Activated naive CD4-positive, alpha-beta T cell treated with anti-CD3 and anti-CD28 coated beads, Interleukin-2, amount 50 U/mL, for 72 hours (primary cell): Measurements from ENCODE around the gene STARD7. TPM values are rescaled to one million over a fixed set of nuclear protein-coding genes. Genes with fewer than 3 reads are reported as not detected.
A peak's percentile ranks its signal among the peaks of the same experiment; 100 is the strongest.

ENCODE experiments used
- ATAC-seq, 2 donors: fragments of 150-1000 bp; cut with Tn5 transposase; 2 replicates each; pipeline ENCODE4 v1.10.0; 2021; ENCODE audit warnings: mild to moderate bottlenecking in 2 of 2, moderate library complexity in 2 of 2
- DNase-seq, 2 donors: peaks; one replicate each; pipeline ENCODE4 v3.0.0; 2021 to 2022; ENCODE audit warnings: low spot score in 2 of 2
- H3K27ac Mint-ChIP-seq, 2 donors: one replicate each; pipeline ENCODE4 v1.8.0; 2022; ENCODE audit warnings: mild to moderate bottlenecking in 2 of 2, mixed read lengths in 2 of 2
- H3K36me3 Mint-ChIP-seq, 2 donors: one replicate each; pipeline ENCODE4 v1.8.0; 2022; ENCODE audit warnings: mixed read lengths in 2 of 2
- H3K9me3 Mint-ChIP-seq, 2 donors: one replicate each; pipeline ENCODE4 v1.8.0; 2022; ENCODE audit warnings: mixed read lengths in 2 of 2
- total RNA-seq, 2 donors: library from RNA; stranded (reverse); gene quantifications; one replicate each; pipeline ENCODE4 v1.2.3, GENCODE V29; 2022

STARD7 gene
- total RNA-seq, 2 donors from 2014 or later = 82.9 to 159 TPM

DNA sequence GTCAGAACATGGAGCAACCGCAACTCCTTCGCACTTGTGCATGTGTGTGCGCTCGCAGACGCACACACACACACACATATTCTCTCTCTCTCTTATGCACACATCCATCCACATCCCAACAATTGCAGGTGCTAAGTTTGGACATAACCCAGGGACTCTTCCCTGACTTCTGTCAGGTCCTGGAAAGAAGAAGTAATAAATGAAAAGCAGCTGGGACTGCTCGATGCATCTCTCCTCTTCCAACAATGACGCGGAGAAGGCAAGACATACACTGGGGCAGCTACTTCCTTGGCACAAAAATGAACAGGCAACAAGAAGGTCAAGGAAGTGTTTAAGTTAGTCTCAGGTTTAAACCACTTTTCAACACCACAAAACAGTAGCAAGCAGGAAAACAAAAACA lies 23.6 kb downstream of the STARD7 start:
- DNase-seq = no peak
- Mint-ChIP-seq H3K9me3 (no peaks in the 10 kb centered on the region), H3K27ac (peak overlapping the region in 1 of 2 donors; percentile 28), H3K36me3 (peaks cover 4 to 19% of the 10 kb centered on the region in 2 donors)
- no peak for ATAC-seq

DNA sequence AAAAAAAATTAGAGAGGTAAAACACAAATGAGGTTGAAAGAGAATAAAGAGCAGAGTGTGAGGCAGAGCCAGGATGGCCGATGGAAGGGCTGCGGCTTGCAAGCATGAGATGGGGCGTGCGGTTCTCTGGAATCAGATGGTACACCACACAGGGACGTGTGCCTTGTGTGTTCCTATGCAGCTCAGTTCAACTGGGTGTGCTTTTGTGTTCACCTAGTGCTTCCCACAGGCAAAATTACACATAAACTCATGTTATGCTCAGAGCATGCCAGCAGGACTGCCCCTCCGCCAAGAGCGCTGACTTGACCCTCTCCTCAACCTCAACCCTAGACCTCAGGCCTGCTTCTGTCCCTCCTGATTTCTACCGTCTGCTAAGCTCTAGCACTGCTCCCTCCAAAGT lies 24.4 kb downstream of the STARD7 start:
- H3K27ac Mint-ChIP-seq = peak overlapping the region in 1 of 2 donors; percentile 28
- ATAC-seq (no peak), DNase-seq (no peak)
- H3K9me3 Mint-ChIP-seq = no peaks in the 10 kb centered on the region
- peaks cover 4 to 19% of the 10 kb centered on the region in 2 donors for H3K36me3 Mint-ChIP-seq

DNA sequence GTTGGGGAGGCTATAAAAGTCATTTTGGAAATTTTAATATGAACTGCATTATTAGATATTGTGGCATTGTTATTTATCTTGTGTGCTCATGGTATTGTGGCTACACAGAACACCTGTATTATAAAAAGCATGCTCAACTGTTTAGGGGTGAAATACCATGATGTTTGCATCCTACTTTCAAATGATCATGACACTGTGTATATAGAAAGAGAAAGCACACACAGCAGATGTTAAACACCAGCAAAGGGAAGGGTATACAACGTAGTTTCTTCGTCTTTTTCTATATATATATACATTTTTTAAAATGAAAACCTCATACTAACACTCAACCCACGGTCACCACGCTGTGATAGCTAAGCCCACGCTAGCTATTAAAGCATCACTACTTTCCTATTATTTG lies 27.1 kb downstream of the STARD7 start:
- H3K36me3 Mint-ChIP-seq = peaks cover 4 to 11% of the 10 kb centered on the region in 2 donors
- no peak for DNase-seq
- H3K9me3 Mint-ChIP-seq = no peaks in the 10 kb centered on the region
- peak overlapping the region in 1 of 2 donors; percentile 26 for H3K27ac Mint-ChIP-seq
- no peak for ATAC-seq

DNA sequence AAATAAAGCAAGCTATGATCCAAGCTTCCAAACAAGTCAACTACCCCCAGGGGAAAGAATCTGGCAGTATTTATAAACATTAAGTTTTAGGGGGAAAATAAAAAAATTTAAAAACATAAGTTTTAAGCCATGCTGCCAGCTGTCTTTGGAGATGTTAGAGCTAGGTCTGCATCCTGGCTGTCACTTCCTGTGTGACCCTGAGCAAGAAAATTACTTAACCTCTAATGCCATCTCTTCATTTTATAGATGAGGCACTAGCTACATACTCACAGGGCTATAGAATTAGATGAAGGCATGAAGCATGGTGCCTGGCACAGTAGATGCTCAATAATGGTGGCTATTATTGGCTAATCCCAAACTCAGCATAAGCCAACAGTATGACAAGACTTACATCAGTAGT lies 28.1 kb downstream of the STARD7 start:
- H3K9me3 Mint-ChIP-seq = no peaks in the 10 kb centered on the region
- ATAC-seq = no peak

DNA sequence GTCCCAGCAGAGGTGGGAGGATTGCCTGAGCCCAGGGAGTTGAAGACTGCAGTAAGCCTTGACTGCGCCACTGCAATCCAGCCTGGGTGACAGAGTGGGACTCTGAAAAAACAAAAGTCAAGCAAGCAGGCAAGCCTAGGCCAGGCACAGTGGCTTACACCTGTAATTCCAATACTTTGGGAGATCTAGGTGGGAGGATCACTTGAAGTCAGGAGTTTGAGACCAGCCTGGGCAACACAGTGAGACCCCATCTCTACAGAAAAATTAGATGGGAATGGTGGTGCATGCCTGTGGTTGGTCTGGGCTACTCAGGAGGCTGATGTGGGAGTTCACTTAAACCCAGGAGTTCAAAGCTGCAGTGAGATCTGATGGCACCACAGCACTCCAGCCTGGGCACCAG lies 28.6 kb downstream of the STARD7 start:
- peaks cover 3 to 9% of the 10 kb centered on the region in 2 donors for H3K36me3 Mint-ChIP-seq
- ATAC-seq = no peak
- H3K9me3 Mint-ChIP-seq = no peaks in the 10 kb centered on the region
- DNase-seq = no peak
- H3K27ac Mint-ChIP-seq = no peak overlapping the region

More for the DNA sequence above, 28.1 kb downstream of the STARD7 start:
- Mint-ChIP-seq H3K27ac (no peak overlapping the region), H3K36me3 (peaks cover 4 to 11% of the 10 kb centered on the region in 2 donors)
- DNase-seq = no peak

DNA sequence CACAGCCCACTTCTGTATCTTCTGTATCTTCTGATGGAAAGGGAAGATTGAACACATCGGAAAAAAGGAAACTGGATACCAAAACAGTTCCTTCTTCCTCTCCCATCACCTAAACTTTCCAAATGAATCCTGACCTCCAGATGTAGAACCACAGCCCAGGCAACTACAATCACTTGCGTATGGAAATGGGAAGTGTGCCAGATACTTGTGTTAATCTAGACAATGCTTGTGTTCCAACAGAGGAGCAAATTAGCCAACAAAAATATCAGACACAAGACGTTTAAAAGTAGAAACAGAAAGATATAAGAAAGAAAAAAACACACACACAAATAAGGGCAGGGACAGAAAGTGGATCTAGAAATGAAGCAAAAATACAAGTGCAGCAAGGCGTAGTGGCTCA lies 32.0 kb downstream of the STARD7 start:
- Mint-ChIP-seq H3K36me3 (no peaks in the 10 kb centered on the region), H3K9me3 (no peaks in the 10 kb centered on the region), H3K27ac (no peak overlapping the region)
- no peak for DNase-seq
- ATAC-seq = no peak

DNA sequence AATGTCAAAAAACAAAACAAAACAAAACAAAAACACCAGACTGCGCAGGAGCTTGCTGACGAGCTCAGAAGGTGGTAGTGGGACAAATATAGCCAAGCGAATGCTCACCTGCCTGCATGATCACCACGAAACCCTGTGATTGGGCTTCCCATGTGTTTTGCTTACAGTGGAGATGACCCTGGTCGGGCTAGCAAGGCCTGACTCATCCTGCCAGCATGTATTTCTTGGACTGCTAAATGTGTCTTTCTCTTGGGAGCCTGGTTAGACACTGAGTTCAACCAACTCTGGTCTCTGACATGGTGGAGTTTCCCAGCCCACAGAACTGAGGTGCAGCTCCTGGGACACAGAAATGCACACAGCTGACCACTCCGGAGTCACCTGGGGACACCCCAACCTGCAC lies 32.7 kb downstream of the STARD7 start:
- DNase-seq = no peak
- no peaks in the 10 kb centered on the region for H3K9me3 Mint-ChIP-seq
- H3K36me3 Mint-ChIP-seq = peaks cover 0 to under 1% of the 10 kb centered on the region in 2 donors
- no peak overlapping the region for H3K27ac Mint-ChIP-seq
- ATAC-seq = no peak

DNA sequence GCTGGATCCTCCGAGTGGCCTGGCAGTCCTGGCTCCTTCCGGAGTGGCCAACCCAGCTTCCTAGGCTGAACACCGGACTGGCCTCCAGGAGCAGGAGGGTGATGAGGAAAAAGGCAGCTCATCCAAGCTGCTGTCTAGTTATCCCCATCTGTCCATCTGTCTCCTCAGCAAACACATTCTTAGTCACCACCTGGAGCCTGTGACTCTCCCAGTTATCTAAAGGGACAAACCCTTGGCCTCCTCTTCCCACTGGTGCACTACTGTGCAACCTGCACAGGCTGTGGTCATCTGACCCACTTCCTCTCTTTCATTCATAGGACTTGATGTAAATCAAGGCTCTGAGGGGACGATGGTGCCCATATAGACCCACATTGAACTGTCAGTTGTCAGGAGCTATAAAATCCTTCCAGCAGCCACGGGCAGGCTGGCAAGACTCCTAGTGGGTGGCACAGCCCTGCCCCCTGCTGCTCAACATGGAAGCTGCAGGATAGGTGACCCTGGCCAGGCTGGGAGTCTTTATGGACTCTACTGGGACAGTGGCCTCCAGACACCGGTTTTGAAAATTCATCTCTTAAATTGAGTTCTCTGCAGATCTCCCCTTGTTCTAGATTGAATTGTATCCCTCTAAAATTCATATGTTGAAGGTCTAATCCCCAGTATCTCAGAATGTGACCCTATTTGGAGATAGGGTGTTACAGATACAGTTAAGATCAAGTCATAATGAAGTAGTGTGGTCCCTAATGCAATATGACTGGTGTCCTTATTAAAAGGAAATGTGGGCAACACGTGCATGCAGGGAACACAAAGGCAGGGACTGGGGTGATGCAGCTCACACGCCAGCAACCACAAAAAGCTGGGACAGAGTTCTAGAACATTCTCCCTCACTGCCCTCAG lies 34.1 kb downstream of the STARD7 start:
- ATAC-seq (peak; percentile 96), DNase-seq (peak; percentile 82 to 89)
- Mint-ChIP-seq H3K36me3 (peaks cover 0 to 12% of the 10 kb centered on the region in 2 donors), H3K27ac (no peak overlapping the region), H3K9me3 (peaks cover 0 to 9% of the 10 kb centered on the region in 2 donors)

DNA sequence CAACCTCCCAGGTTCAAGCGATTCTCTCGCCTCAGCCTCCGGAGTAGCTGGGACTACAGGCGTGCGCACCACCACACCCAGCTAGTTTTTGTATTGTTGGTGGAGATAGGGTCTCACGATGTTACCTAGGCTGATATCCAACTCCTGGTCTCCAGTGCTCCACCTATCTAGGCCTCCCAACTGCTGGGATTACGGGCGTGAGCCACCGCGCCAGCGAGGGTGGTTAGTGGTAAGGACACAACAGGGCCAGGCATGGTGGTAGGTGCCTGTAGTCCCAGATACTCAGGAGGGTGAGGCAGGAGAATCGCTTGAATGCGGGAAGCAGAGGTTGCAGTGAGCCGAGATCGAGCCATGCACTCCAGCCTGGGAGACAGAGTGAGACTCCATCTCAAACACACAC lies 36.8 kb downstream of the STARD7 start:
- Mint-ChIP-seq H3K36me3 (peaks cover 0 to 19% of the 10 kb centered on the region in 2 donors), H3K9me3 (peaks cover 0 to 9% of the 10 kb centered on the region in 2 donors), H3K27ac (peak overlapping the region in 1 of 2 donors; percentile 13)
- no peak for DNase-seq
- no peak for ATAC-seq

DNA sequence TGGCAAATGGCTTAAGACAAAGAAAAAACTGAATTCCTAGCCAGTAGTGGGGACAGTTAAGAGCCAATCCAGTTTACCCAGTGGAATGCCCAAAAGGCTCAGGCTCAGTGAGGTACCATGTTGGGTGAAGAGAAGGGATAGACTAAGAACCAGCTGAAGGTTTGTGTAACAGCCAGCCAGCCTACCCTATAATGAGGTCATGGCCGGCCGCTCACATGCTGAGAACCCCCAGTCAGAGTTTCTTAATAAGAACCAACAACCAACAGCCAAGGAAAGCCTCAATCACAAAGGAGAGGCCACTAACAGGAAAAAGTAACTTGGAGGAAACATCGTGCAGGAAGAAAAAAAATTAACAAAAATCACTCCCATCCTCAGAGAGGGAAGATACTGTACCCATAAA lies 38.0 kb downstream of the STARD7 start:
- peaks cover 0 to 19% of the 10 kb centered on the region in 2 donors for H3K36me3 Mint-ChIP-seq
- H3K27ac Mint-ChIP-seq = peak overlapping the region in 1 of 2 donors; percentile 2
- DNase-seq (no peak), ATAC-seq (no peak)
- H3K9me3 Mint-ChIP-seq = peaks cover 0 to 9% of the 10 kb centered on the region in 2 donors

DNA sequence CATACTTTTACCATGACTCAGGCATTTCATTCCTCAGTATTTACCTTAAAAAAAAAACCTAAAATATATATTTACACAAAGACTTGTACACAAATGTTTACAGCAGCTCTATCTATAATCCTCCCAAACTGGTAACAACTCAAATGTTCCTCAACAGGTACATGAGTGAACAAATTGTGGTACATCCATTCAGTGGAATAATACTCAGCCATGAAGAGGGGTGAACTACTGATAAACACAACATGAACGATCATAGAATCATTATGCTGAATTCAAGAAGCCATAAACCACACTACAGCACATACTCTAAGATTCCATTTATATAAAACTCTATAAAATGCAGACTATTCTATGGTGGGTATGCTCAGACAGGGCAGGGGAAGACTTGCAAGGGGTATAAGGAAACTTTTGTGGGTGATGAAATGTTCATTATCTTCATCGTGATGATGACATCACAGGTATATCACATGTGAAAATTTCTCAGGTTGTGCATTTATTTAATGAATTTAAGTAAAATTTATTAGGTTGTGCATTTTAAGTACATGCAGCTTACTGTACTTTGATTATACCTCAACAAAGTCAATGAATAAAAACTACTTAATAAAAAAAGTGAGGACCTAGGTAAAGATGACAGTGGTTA lies 38.6 kb downstream of the STARD7 start:
- ATAC-seq (no peak), DNase-seq (no peak)
- no peak overlapping the region for H3K27ac Mint-ChIP-seq

DNA sequence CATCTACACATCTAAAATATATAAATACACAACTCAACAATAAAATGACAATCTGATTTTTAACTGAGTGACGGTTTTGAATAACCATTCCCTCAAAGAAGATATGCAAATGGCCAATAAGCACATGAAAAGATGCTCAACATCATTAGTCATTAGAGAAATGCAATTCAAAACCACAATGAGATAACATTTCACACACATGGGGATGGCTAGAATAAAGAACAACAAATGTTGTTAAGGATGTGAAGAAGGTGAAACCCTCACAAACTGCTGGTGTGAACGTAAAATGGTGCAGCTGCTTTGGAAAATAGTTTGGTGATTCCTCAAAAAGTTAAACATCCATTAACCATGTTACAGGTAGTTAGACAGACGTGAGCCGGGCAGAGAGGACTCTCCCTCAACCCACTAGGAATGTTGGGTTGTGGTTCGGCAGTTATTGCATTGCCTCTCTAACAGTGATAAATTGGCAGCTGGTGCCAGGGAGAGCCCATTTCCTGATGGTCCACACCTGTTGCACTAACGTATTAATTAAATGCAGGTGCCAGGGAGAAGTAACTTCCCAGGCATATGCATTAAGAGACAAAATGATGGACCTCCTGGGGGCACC lies 41.1 kb downstream of the STARD7 start:
- ATAC-seq = no peak
- no peak for DNase-seq
- peaks cover 0 to 9% of the 10 kb centered on the region in 2 donors for H3K9me3 Mint-ChIP-seq
- no peak overlapping the region for H3K27ac Mint-ChIP-seq
- peaks cover 0 to 19% of the 10 kb centered on the region in 2 donors for H3K36me3 Mint-ChIP-seq

More for the DNA sequence above, 38.6 kb downstream of the STARD7 start:
- peaks cover 0 to 9% of the 10 kb centered on the region in 2 donors for H3K9me3 Mint-ChIP-seq
- peaks cover 0 to 19% of the 10 kb centered on the region in 2 donors for H3K36me3 Mint-ChIP-seq

DNA sequence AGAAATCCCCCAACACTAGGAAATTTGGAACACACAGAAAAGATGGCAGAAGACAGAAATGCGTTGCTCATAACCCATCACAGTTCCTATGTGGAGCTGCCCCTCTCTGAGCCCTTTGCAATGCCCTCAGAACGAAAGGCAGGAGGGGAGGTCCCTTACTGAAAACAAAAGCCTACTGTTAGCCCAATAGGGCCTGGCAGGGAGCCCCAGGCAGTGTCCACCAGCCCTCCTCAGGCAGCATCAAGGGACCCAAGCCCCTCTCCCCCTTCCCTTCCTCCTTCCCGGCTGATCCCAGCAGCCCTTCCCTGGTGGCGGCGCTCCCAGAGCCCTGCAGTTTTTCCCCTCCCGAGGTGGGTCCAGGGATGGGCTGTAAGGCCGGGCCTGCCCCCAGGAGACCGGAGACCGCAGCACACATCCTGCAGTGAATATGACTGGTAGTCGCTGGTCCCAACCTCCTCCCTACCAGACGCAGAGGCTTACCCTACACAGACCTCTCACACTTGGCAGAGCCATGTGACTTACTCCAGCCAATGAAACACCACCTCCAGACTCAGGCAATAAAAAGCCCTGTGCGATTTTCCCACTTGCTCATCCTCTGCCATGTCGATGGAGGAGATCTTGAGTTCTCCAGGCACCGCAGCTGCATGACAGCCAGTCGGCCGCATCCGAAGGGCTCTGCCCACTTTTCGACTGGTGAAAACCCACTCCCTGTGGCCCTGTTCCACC lies 44.0 kb downstream of the STARD7 start:
- Mint-ChIP-seq H3K9me3 (peaks cover 3 to 7% of the 10 kb centered on the region in 2 donors), H3K36me3 (peaks cover 0 to 21% of the 10 kb centered on the region in 2 donors), H3K27ac (peak overlapping the region; percentile 96 to 98)
- DNase-seq (peak; percentile 66 to 88), ATAC-seq (peak; percentile 84 to 86)

DNA sequence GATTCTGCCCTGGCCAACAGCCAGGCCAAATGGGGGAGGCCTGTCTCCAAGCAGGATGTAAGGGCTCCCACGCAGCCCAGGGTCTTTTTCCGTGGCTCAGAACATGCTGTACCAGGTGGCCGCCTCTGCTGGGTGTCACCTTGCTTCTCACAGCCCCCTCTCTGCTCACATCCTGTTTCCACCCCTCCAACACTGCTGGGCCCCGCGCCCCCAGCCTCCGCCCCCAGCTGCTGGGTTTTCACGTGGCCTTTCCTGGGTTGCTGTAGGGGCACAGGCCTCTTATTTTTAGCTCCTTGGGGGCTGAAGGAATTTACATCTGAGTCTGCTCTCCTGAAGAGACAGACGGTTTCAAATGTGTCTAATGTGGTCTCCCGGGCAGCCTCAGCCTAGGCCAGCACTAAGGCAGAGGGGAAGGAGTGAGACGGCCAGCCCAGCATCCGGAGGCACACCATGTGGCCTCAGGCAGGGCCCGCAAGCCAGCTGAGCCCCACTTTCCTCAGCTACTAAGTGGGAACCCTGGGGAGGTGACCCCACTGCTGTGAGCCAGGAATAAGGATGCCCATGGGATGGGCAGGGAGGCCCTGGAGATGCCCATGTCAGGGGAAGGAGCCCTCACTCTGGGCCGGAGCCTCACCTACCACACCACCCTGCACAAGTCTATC lies 44.7 kb downstream of the STARD7 start:
- Mint-ChIP-seq H3K9me3 (peaks cover 3 to 7% of the 10 kb centered on the region in 2 donors), H3K36me3 (peaks cover 0 to 17% of the 10 kb centered on the region in 2 donors), H3K27ac (peak overlapping the region; percentile 96 to 98)
- ATAC-seq = peak; percentile 70 to 73
- DNase-seq = peak; percentile 74 to 79

DNA sequence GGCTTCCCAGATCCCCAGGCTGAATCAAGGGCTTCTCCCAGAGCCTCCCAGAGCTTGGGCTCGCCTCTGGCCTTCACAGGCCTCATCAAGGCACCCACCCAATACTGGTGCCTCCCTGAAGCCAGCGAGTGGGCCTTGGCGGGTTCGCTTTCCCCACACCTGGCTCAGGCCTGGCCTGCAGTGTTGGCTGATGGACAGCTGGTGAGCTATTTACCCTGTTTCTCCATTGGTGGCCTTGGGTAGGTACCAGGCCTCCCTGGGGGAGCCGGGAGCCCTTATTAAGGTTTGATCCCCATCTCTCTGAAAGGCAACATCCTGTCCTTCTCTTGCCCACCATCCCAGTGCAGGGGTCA lies 45.2 kb downstream of the STARD7 start:
- DNase-seq (no peak), ATAC-seq (no peak)
- Mint-ChIP-seq H3K9me3 (peaks cover 3 to 7% of the 10 kb centered on the region in 2 donors), H3K27ac (peak overlapping the region; percentile 96 to 98), H3K36me3 (peaks cover 0 to 16% of the 10 kb centered on the region in 2 donors)

DNA sequence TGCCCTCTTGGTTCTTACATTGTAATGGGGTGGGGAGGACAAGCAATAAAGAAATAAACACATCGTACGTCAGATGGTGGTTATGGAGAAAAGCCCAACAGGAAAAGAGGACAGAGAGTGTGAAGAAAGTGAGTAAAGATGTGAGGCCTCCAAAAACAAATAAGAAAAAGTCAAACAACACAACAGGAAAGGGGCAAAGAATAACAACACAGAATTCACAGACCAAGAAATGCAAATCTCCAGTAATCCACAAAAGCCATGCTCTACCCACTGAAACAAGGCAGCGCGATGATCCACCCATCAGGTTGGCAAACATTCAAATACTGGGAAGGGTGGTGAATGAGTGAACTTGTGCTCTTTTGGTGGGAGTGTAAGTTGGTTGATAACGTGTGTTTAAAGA lies 46.7 kb downstream of the STARD7 start:
- no peak for ATAC-seq
- no peak for DNase-seq
- peaks cover 0 to 16% of the 10 kb centered on the region in 2 donors for H3K36me3 Mint-ChIP-seq
- peaks cover 3 to 7% of the 10 kb centered on the region in 2 donors for H3K9me3 Mint-ChIP-seq
- H3K27ac Mint-ChIP-seq = peak overlapping the region in 1 of 2 donors; percentile 96
